Nephron (organoid): ENCODE measurements around the gene RBL2.

Source experiments
- H3K27ac Mint-ChIP-seq, 3 experiments: 2 replicates each; pipeline ENCODE4 v1.8.0; 2020; ENCODE audit warnings: mixed read lengths in 3 of 3, mild to moderate bottlenecking in 2 of 3, moderate library complexity in 1 of 3
- H3K27me3 Mint-ChIP-seq: 2 replicates; pipeline ENCODE4 v1.8.0; 2021; ENCODE audit warnings: low read depth, mild to moderate bottlenecking, moderate library complexity, mixed read lengths
- H3K36me3 Mint-ChIP-seq: 2 replicates; pipeline ENCODE4 v1.8.0; 2020; ENCODE audit warnings: low read depth, mixed read lengths
- H3K4me1 Mint-ChIP-seq: 2 replicates; pipeline ENCODE4 v1.8.0; 2020; ENCODE audit warnings: mixed read lengths
- H3K4me3 Mint-ChIP-seq, 3 experiments: 2 replicates each; pipeline ENCODE4 v1.8.0; 2020; ENCODE audit warnings: mild to moderate bottlenecking in 3 of 3, mixed read lengths in 3 of 3, moderate library complexity in 2 of 3
- H3K9me3 Mint-ChIP-seq: 2 replicates; pipeline ENCODE4 v1.8.0; 2020; ENCODE audit warnings: mixed read lengths
- TF ChIP-seq, protein P1 (sequence below), 3 experiments: fragments of 200-600 bp; sonication (generic); IDR thresholded peaks; one replicate each; pipeline ENCODE4 v1.5.0; 2021; ENCODE audit warnings: antibody characterized with exemption in 3 of 3; ENCODE audit not compliant: unreplicated experiment in 3 of 3

RBL2 gene

DNA sequence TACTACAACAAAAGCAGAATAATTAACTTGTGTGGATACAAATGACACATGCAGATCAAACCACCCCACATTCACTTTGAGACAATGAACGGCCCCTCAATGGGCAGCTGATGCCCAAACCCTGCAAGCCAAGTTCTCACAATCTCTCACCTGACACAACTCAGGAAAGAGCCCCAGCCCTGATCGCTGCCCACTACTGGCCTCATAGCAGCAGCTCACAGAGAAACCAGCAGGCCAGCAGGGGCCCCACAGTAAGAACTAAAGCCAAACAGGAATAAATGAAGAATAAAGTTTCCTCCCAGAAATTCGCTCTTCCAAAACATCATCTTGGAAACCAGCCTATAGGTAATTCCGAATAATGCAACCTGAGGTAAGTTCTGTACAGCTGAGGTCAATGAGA, 61.1 kb downstream of the RBL2 start:
- H3K27me3 Mint-ChIP-seq: no peaks in the 10 kb centered on the region
- no peaks in the 10 kb centered on the region for H3K9me3 Mint-ChIP-seq
- H3K4me1 Mint-ChIP-seq: no peaks in the 10 kb centered on the region
- no peak overlapping the region for H3K27ac Mint-ChIP-seq
- TF ChIP-seq, protein P1, sequence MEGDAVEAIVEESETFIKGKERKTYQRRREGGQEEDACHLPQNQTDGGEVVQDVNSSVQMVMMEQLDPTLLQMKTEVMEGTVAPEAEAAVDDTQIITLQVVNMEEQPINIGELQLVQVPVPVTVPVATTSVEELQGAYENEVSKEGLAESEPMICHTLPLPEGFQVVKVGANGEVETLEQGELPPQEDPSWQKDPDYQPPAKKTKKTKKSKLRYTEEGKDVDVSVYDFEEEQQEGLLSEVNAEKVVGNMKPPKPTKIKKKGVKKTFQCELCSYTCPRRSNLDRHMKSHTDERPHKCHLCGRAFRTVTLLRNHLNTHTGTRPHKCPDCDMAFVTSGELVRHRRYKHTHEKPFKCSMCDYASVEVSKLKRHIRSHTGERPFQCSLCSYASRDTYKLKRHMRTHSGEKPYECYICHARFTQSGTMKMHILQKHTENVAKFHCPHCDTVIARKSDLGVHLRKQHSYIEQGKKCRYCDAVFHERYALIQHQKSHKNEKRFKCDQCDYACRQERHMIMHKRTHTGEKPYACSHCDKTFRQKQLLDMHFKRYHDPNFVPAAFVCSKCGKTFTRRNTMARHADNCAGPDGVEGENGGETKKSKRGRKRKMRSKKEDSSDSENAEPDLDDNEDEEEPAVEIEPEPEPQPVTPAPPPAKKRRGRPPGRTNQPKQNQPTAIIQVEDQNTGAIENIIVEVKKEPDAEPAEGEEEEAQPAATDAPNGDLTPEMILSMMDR (IDR thresholded peaks at IDR 0.05; ENCODE audit: unreplicated experiment in 3 of 3): no peak
- no peak overlapping the region for H3K4me3 Mint-ChIP-seq
- peaks cover 59% of the 10 kb centered on the region for H3K36me3 Mint-ChIP-seq

DNA sequence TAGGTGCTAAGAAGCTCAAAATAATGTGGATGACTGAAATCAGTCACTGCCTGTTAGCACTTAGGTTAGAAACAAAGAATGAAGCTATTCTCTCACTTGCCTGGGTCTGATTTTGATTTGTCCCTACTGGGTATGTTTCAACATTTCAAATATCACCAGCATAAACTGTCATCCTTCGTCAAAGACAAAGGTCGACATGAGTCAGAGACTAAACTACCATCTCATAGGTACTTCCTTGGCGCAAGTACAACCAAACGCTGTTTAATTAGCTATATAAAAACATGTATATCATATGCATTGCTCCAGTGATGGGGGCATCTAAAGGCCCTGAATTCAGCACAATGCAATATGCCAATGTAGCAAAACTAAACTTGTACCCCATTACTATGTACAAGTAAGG, 64.7 kb downstream of the RBL2 start:
- Mint-ChIP-seq H3K9me3 (no peaks in the 10 kb centered on the region), H3K27me3 (peaks cover 4% of the 10 kb centered on the region), H3K4me3 (peak overlapping the region in 1 of 3 experiments; percentile 45), H3K27ac (no peak overlapping the region), H3K36me3 (peaks cover 37% of the 10 kb centered on the region), H3K4me1 (peaks cover 24% of the 10 kb centered on the region)
- TF ChIP-seq, protein P1 (IDR thresholded peaks at IDR 0.05; ENCODE audit: unreplicated experiment in 3 of 3): no peak

DNA sequence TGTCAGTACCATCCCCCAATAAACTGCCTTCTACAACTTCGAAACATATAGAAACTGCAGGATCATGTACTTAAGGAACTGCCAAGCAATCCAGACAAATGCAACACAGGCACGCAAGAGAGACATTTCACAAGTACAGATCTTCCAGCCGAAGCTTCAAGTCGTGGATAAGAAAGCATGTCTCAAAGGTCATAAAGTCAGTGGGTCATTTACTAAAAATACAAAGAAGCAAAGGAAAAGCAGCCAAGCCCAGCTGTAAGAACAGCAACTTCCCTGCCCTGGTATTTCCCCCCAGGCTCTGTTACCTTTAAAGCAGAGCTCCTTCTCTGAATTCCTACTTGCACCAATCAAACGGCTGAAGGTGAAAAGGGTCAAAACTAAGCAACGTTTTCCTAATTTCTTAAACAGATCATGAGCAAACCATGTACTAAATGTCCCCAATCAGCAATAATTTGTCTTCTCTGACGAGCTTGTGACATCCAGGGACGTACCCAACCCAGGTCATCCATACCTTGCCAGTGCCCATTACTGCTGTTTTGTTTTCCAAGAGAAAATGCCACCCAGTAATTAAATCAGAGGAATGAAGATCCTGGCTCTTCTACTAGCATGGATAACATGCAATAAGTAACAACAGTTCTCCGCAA, 67.1 kb downstream of the RBL2 start:
- peaks cover 14% of the 10 kb centered on the region for H3K36me3 Mint-ChIP-seq

DNA sequence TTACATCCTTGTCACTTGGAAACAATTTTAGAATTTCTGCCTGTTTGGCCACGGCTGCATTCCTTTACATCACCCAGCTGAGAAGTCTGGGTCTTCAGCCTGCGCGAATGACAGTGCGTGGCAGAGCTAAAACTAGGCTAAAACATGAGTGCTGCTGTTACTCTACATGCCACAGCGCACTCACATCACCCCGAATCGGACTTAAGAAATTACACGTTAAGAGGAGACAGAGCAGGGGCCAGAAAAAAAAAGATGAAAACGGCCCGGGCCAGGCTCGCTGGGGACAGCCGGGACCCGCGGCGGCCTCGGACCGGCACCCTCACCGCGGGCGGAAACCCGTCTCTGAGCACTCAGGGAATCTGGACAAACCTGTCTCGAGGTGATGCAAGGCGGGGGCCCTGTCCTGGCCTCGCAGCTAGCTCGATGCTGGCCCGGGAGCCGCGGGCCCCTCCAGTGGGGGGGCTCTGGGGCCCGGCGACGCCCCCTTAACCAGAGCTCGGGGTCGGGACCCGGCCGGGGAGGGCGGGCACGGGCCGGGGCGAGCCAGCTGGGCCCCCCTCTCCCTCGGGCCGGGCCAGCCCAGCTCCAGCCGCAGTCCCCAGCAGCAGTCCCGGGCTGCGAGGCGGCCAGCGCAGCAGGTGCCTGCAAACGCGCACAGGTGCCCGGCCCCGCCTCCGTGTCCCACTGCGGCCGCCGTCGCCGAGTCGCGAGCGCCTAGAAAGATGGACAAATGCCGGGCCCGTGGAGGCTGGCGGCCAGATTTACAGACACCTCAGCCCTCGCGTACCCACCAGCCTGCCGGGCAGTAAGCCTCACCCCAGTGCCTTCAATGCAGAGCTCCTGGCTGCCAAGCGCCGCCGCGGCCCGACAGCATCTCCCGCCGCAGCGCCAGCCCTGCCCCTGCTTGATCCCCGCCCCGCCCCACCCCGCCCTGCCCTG, 68.3 kb downstream of the RBL2 start, which contains the start of gene AKTIP:
TSS of gene AKTIP (minus strand) at position 879 of the 939 bp plus-strand sequence. CDS start 2,950 bp downstream, outside the sequence.
- Mint-ChIP-seq H3K36me3 (peaks cover 8% of the 10 kb centered on the region), H3K4me3 (peak within 1 kb of the TSS; percentile 89 to 99 (median 96)), H3K4me1 (peaks cover 35% of the 10 kb centered on the region), H3K9me3 (no peaks in the 10 kb centered on the region), H3K27ac (peak within 1 kb of the TSS; percentile 98 to 99 (median 99)), H3K27me3 (peaks cover 4% of the 10 kb centered on the region)
- TF ChIP-seq, protein P1 (IDR thresholded peaks at IDR 0.05; ENCODE audit: unreplicated experiment in 3 of 3): no peak

More for the DNA sequence above, 67.1 kb downstream of the RBL2 start:
- Mint-ChIP-seq H3K9me3 (no peaks in the 10 kb centered on the region), H3K4me1 (peaks cover 35% of the 10 kb centered on the region), H3K27ac (peak overlapping the region in 2 of 3 experiments; percentile 39 to 44), H3K4me3 (peak overlapping the region; percentile 89 to 99 (median 96)), H3K27me3 (peaks cover 4% of the 10 kb centered on the region)
- TF ChIP-seq, protein P1 (IDR thresholded peaks at IDR 0.05; ENCODE audit: unreplicated experiment in 3 of 3): no peak

DNA sequence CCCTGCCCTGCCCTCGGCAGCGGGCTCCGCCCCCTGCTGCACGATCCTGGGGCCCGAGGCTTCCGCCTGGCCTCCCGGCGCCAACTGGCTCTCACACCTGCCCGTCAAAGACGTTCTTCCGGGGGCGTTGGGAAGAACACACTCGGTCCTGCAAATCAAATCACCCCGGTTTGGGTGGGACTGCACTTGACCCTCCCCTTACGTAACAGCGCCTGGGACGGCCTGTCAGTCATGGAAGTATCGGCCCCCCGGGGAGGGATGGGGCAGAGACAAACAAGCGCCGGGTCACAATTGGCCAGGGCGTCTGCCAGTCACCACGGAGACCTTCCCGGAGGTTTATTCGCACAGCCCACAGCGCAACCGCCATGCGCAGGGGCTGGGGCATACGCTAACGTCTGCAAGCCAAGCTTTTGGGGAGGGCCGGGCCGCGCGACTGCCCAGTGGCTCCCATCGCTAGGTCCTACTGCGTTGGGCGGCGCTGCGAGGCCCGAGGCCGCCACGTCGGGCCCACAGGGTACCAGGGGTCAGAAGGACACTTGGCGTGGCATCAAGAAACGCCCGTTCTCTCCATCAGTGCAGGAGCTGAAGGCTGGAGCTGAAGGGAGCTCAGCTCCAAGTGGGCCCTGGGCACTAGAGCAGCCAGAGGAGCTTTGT, 69.1 kb downstream of the RBL2 start:
- TF ChIP-seq, protein P1 (IDR thresholded peaks at IDR 0.05; ENCODE audit: unreplicated experiment in 3 of 3): no peak
- H3K4me3 Mint-ChIP-seq: peak overlapping the region; percentile 87 to 92 (median 91)
- H3K9me3 Mint-ChIP-seq: no peaks in the 10 kb centered on the region
- peaks cover 35% of the 10 kb centered on the region for H3K4me1 Mint-ChIP-seq
- peak overlapping the region; percentile 98 to 99 (median 99) for H3K27ac Mint-ChIP-seq
- peaks cover 4% of the 10 kb centered on the region for H3K27me3 Mint-ChIP-seq
- peaks cover 8% of the 10 kb centered on the region for H3K36me3 Mint-ChIP-seq
